KMS-11 (cell line): ENCODE data around the gene TEX36.

Experiments used
- H2AFZ ChIP-seq: fragments of 200-600 bp; sonication (generic); 2 replicates; pipeline ENCODE4 v1.6.1; 2016; ENCODE audit warnings: antibody characterized with exemption, mixed run types, low read depth
- H3K27ac ChIP-seq: fragments of 200-600 bp; sonication (generic); 2 replicates; pipeline ENCODE4 v1.6.1; 2016; ENCODE audit warnings: mild to moderate bottlenecking, mixed run types
- H3K27me3 ChIP-seq: fragments of 200-600 bp; sonication (generic); 2 replicates; pipeline ENCODE4 v1.6.1; 2017; ENCODE audit warnings: mild to moderate bottlenecking, low read depth, mixed run types, moderate library complexity; ENCODE audit not compliant: insufficient read depth
- H3K36me3 ChIP-seq: fragments of 200-600 bp; sonication (generic); 2 replicates; pipeline ENCODE4 v1.6.1; 2017; ENCODE audit warnings: mild to moderate bottlenecking, mixed run types; ENCODE audit not compliant: insufficient read depth
- H3K4me1 ChIP-seq: fragments of 200-600 bp; sonication (generic); 2 replicates; pipeline ENCODE4 v1.6.1; 2016; ENCODE audit warnings: mild to moderate bottlenecking, low read depth, mixed run types; ENCODE audit not compliant: poor library complexity, severe bottlenecking
- H3K4me2 ChIP-seq: fragments of 200-600 bp; sonication (generic); 2 replicates; pipeline ENCODE4 v1.7.0; 2016; ENCODE audit warnings: mild to moderate bottlenecking, mixed run types
- H3K4me3 ChIP-seq: fragments of 200-600 bp; sonication (generic); IDR thresholded peaks from 2 replicates; pipeline ENCODE4 v1.6.1; 2017; ENCODE audit warnings: low read depth, low read length, mixed read lengths; ENCODE audit not compliant: insufficient read depth
- H3K79me2 ChIP-seq: fragments of 200-600 bp; sonication (generic); 2 replicates; pipeline ENCODE4 v1.6.1; 2016; ENCODE audit warnings: low read depth, mixed run types; ENCODE audit not compliant: insufficient read depth
- H3K9ac ChIP-seq: fragments of 200-600 bp; sonication (generic); 2 replicates; pipeline ENCODE4 v1.6.1; 2016; ENCODE audit warnings: mild to moderate bottlenecking, mixed run types
- H4K20me1 ChIP-seq: fragments of 200-600 bp; sonication (generic); 2 replicates; pipeline ENCODE4 v1.6.1; 2016; ENCODE audit warnings: mild to moderate bottlenecking, mixed run types; ENCODE audit not compliant: insufficient read depth
- TF ChIP-seq, protein P1 (sequence below): fragments of 200-600 bp; sonication (generic); conservative IDR thresholded peaks from 2 replicates; pipeline ENCODE4 v1.6.1; 2017; ENCODE audit warnings: low read depth, mild to moderate bottlenecking, antibody characterized with exemption, low read length, moderate library complexity, mixed read lengths

TEX36 gene

DNA sequence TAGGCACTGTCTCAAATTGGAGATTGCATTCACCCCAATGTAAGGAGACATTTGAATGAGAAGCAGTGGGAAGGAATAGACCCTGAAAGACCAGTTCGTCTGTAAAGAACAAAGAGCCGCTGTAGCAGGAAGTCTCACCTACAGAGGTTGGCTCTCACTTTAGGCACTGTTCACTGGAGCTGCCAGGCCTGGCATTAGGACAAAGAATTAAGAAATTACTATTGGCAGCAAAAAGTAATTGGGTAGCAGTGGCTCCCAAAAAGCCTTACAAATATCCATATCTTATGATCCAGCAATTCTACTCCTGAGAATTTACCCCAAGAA is 10.5 kb upstream of the TEX36 start:
- no peaks in the 10 kb centered on the region for H3K79me2 ChIP-seq
- TF ChIP-seq, protein P1, sequence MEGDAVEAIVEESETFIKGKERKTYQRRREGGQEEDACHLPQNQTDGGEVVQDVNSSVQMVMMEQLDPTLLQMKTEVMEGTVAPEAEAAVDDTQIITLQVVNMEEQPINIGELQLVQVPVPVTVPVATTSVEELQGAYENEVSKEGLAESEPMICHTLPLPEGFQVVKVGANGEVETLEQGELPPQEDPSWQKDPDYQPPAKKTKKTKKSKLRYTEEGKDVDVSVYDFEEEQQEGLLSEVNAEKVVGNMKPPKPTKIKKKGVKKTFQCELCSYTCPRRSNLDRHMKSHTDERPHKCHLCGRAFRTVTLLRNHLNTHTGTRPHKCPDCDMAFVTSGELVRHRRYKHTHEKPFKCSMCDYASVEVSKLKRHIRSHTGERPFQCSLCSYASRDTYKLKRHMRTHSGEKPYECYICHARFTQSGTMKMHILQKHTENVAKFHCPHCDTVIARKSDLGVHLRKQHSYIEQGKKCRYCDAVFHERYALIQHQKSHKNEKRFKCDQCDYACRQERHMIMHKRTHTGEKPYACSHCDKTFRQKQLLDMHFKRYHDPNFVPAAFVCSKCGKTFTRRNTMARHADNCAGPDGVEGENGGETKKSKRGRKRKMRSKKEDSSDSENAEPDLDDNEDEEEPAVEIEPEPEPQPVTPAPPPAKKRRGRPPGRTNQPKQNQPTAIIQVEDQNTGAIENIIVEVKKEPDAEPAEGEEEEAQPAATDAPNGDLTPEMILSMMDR: no peak
- no peak overlapping the region for H3K9ac ChIP-seq
- no peak overlapping the region for H3K4me3 ChIP-seq
- H3K27me3 ChIP-seq: no peaks in the 10 kb centered on the region
- no peak overlapping the region for H2AFZ ChIP-seq
- H3K4me1 ChIP-seq: no peaks in the 10 kb centered on the region
- no peaks in the 10 kb centered on the region for H4K20me1 ChIP-seq
- no peak overlapping the region for H3K4me2 ChIP-seq
- no peaks in the 10 kb centered on the region for H3K36me3 ChIP-seq
- H3K27ac ChIP-seq: no peak overlapping the region

DNA sequence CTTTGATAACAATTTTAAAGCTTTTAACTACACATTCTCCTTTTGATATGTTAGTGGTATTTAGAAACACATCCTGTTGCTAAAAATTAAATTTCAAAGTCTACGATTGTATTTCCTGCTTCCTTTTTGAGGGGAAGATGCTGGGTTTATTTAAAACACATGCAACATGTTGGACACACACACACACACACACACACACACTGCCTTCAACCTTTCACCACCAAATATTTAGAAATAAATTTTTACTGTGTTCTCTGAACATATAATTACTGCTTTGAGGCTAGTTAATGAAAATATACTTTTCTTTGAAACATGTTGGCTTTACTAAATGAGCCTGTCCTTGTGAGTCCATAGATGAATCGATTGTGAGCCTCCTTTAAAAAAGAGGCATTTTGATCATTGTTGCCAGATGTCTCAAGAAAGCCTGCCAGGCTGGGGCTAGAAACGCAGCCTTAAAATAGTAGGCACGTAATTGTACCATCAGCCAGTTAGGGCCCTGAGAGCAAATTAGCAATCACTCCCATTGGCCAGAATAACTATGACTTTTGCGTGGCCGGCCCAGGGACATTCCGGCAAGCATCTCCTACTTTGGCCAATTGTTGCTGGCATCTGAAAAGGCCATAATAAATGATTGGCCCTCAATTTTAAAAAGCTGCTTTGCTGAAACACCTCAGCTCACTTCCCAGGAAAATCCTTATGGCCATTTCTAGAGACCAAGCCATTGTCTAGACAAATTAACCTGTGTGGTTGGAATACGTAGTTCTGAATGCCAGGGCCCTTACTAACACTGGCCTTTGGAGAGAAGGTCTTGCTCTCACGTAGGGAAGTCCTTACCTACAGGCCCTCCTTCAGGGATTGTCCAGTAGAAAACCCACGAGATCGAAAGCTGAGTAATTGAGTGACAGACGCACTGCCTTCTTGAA is 9.9 kb upstream of the TEX36 start:
- Histone ChIP-seq H3K79me2 (no peaks in the 10 kb centered on the region), H3K4me1 (no peaks in the 10 kb centered on the region), H2AFZ (no peak overlapping the region), H3K4me2 (no peak overlapping the region), H3K27ac (no peak overlapping the region), H4K20me1 (no peaks in the 10 kb centered on the region), H3K9ac (no peak overlapping the region), H3K36me3 (no peaks in the 10 kb centered on the region), H3K4me3 (no peak overlapping the region), H3K27me3 (no peaks in the 10 kb centered on the region)
- TF ChIP-seq, protein P1: no peak

DNA sequence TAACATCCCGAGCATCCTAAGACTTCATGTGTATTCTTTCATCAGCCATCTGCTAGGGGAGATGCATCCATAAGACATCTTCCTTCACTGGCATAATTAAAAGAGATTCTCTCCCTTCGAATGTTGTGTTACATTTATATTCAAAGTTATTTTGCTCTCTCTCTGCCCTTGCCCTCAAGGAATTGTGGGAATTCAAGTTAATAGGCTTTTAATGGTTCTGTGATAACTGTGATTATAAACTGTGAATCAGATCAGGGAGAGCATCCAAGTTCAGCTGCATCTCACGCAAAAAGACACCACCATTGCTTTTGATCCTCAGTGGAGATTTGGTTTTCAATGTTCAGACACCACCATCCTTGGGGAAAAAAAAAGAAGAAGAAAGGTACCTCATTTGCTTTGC is 9.2 kb upstream of the TEX36 start:
- H2AFZ ChIP-seq: no peak overlapping the region
- H3K27me3 ChIP-seq: no peaks in the 10 kb centered on the region
- H4K20me1 ChIP-seq: no peaks in the 10 kb centered on the region
- no peaks in the 10 kb centered on the region for H3K4me1 ChIP-seq
- no peak overlapping the region for H3K9ac ChIP-seq
- H3K4me2 ChIP-seq: no peak overlapping the region
- H3K79me2 ChIP-seq: no peaks in the 10 kb centered on the region
- no peaks in the 10 kb centered on the region for H3K36me3 ChIP-seq
- H3K4me3 ChIP-seq: no peak overlapping the region
- no peak overlapping the region for H3K27ac ChIP-seq
- TF ChIP-seq, protein P1: no peak

DNA sequence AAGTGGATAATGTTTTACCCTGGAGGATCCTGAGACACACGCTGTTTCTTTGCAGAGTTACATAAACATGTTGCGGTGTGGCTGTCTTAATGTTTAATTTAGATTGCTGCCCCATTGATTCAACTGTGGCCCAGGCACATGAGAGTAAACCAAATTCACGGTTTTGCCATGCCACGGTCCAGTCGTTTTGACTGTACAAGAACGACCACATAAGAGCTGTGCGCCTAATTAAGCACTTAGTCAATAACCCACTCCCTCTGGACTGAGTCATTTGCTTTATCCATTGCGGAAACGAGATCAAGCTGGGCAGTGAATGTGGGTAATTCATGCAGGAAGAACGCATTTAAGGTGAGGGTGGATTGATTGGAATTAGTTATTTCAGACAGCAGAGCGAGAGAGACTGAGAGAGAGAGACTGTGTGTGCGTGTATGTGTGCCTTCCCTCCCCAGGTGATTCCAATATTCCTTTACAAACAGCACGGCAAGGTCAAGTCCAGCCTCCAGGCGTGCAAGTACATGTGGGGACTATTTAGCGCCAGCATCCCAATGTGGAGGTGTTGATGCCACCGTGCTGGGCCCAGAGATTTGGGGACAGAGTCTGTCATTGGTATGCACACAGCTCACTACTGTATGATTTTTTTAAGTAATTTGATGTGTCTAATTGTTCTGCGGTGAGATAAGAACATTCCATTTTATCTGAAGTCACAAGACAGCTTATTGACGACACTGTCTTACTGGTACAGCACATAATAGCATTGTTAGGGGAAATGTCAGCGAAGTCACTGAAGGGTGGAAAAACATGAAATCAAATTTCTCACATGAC is 8.4 kb upstream of the TEX36 start:
- H3K4me1 ChIP-seq: no peaks in the 10 kb centered on the region
- H4K20me1 ChIP-seq: no peaks in the 10 kb centered on the region
- no peaks in the 10 kb centered on the region for H3K27me3 ChIP-seq
- H3K79me2 ChIP-seq: no peaks in the 10 kb centered on the region
- no peak overlapping the region for H2AFZ ChIP-seq
- H3K4me2 ChIP-seq: no peak overlapping the region
- no peak overlapping the region for H3K9ac ChIP-seq
- H3K27ac ChIP-seq: no peak overlapping the region
- H3K36me3 ChIP-seq: no peaks in the 10 kb centered on the region
- H3K4me3 ChIP-seq: no peak overlapping the region
- TF ChIP-seq, protein P1: no peak
